Trophoblast cell (in vitro differentiated cells and primary cell): ENCODE results near the gene ANKMY1.

Experiments used
- DNase-seq, 2 donors: peaks; one replicate each; pipeline ENCODE4 v3.0.0-alpha.2; 2016
- H2AFZ ChIP-seq: 2 replicates; pipeline ENCODE4 v1.6.1; 2013; ENCODE audit warnings: low read length, moderate library complexity, mild to moderate bottlenecking; ENCODE audit not compliant: insufficient read depth, poor library complexity
- H2AK5ac ChIP-seq: 2 replicates; pipeline ENCODE4 v1.6.1; 2013; ENCODE audit warnings: mild to moderate bottlenecking, low read length
- H2BK120ac ChIP-seq: 2 replicates; pipeline ENCODE4 v1.6.1; 2013; ENCODE audit warnings: low read length, mild to moderate bottlenecking, moderate library complexity; ENCODE audit not compliant: insufficient read depth, poor library complexity
- H2BK12ac ChIP-seq: 2 replicates; pipeline ENCODE4 v1.6.1; 2013; ENCODE audit warnings: mild to moderate bottlenecking, low read length, moderate library complexity
- H2BK5ac ChIP-seq: 2 replicates; pipeline ENCODE4 v1.6.1; 2013; ENCODE audit warnings: low read length, low read depth, moderate library complexity, mild to moderate bottlenecking; ENCODE audit not compliant: poor library complexity
- H3K14ac ChIP-seq: 2 replicates; pipeline ENCODE4 v1.6.1; 2013; ENCODE audit warnings: mild to moderate bottlenecking, low read length
- H3K18ac ChIP-seq: 2 replicates; pipeline ENCODE4 v1.6.1; 2013; ENCODE audit warnings: mild to moderate bottlenecking, low read length
- H3K23ac ChIP-seq: 2 replicates; pipeline ENCODE4 v1.6.1; 2013; ENCODE audit warnings: low read length
- H3K27ac ChIP-seq: 2 replicates; pipeline ENCODE4 v1.5.1; 2013; ENCODE audit warnings: low read depth, mild to moderate bottlenecking, inconsistent platforms, low read length, moderate library complexity
- H3K27me3 ChIP-seq: 2 replicates; pipeline ENCODE4 v1.6.1; 2013; ENCODE audit warnings: inconsistent platforms, mild to moderate bottlenecking, low read length, moderate library complexity; ENCODE audit not compliant: insufficient read depth
- H3K36me3 ChIP-seq, 2 experiments: 1 replicate in 1 of 2; 2 replicates in 1 of 2; pipeline ENCODE4 v1.6.1; 2013; ENCODE audit warnings: low read length in 2 of 2, mild to moderate bottlenecking in 2 of 2, moderate library complexity in 1 of 2; ENCODE audit not compliant: insufficient read depth in 2 of 2, control insufficient read depth in 1 of 2
- H3K4ac ChIP-seq: 2 replicates; pipeline ENCODE4 v1.6.1; 2013; ENCODE audit warnings: low read depth, mild to moderate bottlenecking, low read length, moderate library complexity
- H3K4me1 ChIP-seq, 2 experiments: 1 replicate in 1 of 2; 2 replicates in 1 of 2; pipeline ENCODE4 v1.6.1; 2013; ENCODE audit warnings: low read length in 2 of 2, mild to moderate bottlenecking in 2 of 2, moderate library complexity in 1 of 2; ENCODE audit not compliant: insufficient read depth in 2 of 2, control insufficient read depth in 1 of 2
- H3K4me2 ChIP-seq: 2 replicates; pipeline ENCODE4 v1.6.1; 2013; ENCODE audit warnings: inconsistent platforms, mild to moderate bottlenecking, low read length, moderate library complexity
- H3K4me3 ChIP-seq: 2 replicates; pipeline ENCODE4 v1.5.1; 2013; ENCODE audit warnings: mild to moderate bottlenecking, low read depth, low read length, inconsistent platforms
- H3K79me1 ChIP-seq: one replicate; pipeline ENCODE4 v1.6.1; 2013; ENCODE audit warnings: low read length
- H3K79me2 ChIP-seq: 2 replicates; pipeline ENCODE4 v1.6.1; 2013; ENCODE audit warnings: low read length, mild to moderate bottlenecking; ENCODE audit not compliant: control insufficient read depth, insufficient read depth, poor library complexity
- H3K9ac ChIP-seq: 2 replicates; pipeline ENCODE4 v1.6.1; 2013; ENCODE audit warnings: mild to moderate bottlenecking, low read length
- H3K9me3 ChIP-seq: 2 replicates; pipeline ENCODE4 v1.6.1; 2013; ENCODE audit warnings: low read depth, mild to moderate bottlenecking, control low read depth, inconsistent platforms, low read length; ENCODE audit not compliant: insufficient read depth
- H4K12ac ChIP-seq: 2 replicates; pipeline ENCODE4 v1.6.1; 2013; ENCODE audit warnings: low read depth, mild to moderate bottlenecking, low read length, moderate library complexity
- H4K8ac ChIP-seq: 2 replicates; pipeline ENCODE4 v1.6.1; 2013; ENCODE audit warnings: low read depth, mild to moderate bottlenecking, low read length, moderate library complexity
- H4K91ac ChIP-seq: one replicate; pipeline ENCODE4 v1.6.1; 2013; ENCODE audit warnings: low read depth, mild to moderate bottlenecking, low read length, moderate library complexity
- WGBS: extraction: QIAGEN DNeasy Blood & Tissue Kit; methylation state at CpG from one replicate; pipeline ENCODE4 v1.1.7; 2013; ENCODE audit warnings: missing lambda C conversion rate; ENCODE audit not compliant: insufficient read length, insufficient coverage; ENCODE audit errors: extremely low coverage; 5-methylcytosine and 5-hydroxymethylcytosine counted together

ANKMY1 gene

GRCh38 chr2:240432820-240433801 is 124.7 kb downstream of the ANKMY1 start:
- Histone ChIP-seq H3K4ac (no peak overlapping the region), H3K36me3 (no peaks in the 10 kb centered on the region), H4K91ac (peak overlapping the region; percentile 22), H3K4me2 (no peak overlapping the region), H3K4me3 (no peak overlapping the region), H2BK12ac (no peak overlapping the region), H3K18ac (no peak overlapping the region), H3K79me1 (peaks cover 12% of the 10 kb centered on the region), H3K23ac (no peak overlapping the region), H4K12ac (no peak overlapping the region), H2AK5ac (no peak overlapping the region), H3K79me2 (peaks cover 5% of the 10 kb centered on the region), H3K27me3 (peaks cover 13% of the 10 kb centered on the region), H2BK120ac (no peak overlapping the region), H4K8ac (no peak overlapping the region), H3K9me3 (peaks cover 3% of the 10 kb centered on the region), H2BK5ac (no peak overlapping the region), H3K4me1 (peaks cover 10 to 21% of the 10 kb centered on the region in 2 experiments), H3K27ac (no peak overlapping the region), H3K9ac (no peak overlapping the region), H2AFZ (no peak overlapping the region), H3K14ac (no peak overlapping the region)
- WGBS = no CpG with 5 or more reads among the region's 34 CpGs
- no peak for DNase-seq

- Histone ChIP-seq H3K4me3 (no peak overlapping the region), H4K8ac (no peak overlapping the region), H3K18ac (no peak overlapping the region), H3K4ac (no peak overlapping the region), H2BK12ac (no peak overlapping the region), H2AK5ac (no peak overlapping the region), H2BK5ac (no peak overlapping the region), H3K4me2 (no peak overlapping the region), H3K4me1 (peaks cover 10 to 21% of the 10 kb centered on the region in 2 experiments), H3K14ac (no peak overlapping the region), H3K23ac (no peak overlapping the region), H3K79me2 (peaks cover 5% of the 10 kb centered on the region), H3K79me1 (peaks cover 12% of the 10 kb centered on the region), H3K27ac (no peak overlapping the region), H2BK120ac (no peak overlapping the region), H3K27me3 (peaks cover 12% of the 10 kb centered on the region), H3K9ac (no peak overlapping the region), H3K9me3 (peaks cover 3% of the 10 kb centered on the region), H3K36me3 (no peaks in the 10 kb centered on the region), H4K12ac (no peak overlapping the region), H4K91ac (no peak overlapping the region), H2AFZ (no peak overlapping the region)
- WGBS = no CpG with 5 or more reads among the region's 9 CpGs
- no peak for DNase-seq
Observed at GRCh38 chr2:240432430-240432819, 125.4 kb downstream of the ANKMY1 start.

GRCh38 chr2:240431661-240432424 is 125.9 kb downstream of the ANKMY1 start:
- H3K4ac ChIP-seq = no peak overlapping the region
- no peak overlapping the region for H3K23ac ChIP-seq
- H2AK5ac ChIP-seq = no peak overlapping the region
- no peak overlapping the region for H2BK12ac ChIP-seq
- no peak overlapping the region for H3K18ac ChIP-seq
- peaks cover 4% of the 10 kb centered on the region for H3K79me2 ChIP-seq
- peaks cover 12% of the 10 kb centered on the region for H3K79me1 ChIP-seq
- H3K9ac ChIP-seq = no peak overlapping the region
- no peak for DNase-seq
- no peak overlapping the region for H4K8ac ChIP-seq
- no CpG with 5 or more reads among the region's 12 CpGs for WGBS
- no peak overlapping the region for H4K12ac ChIP-seq
- peaks cover 2% of the 10 kb centered on the region for H3K9me3 ChIP-seq
- no peak overlapping the region for H2BK120ac ChIP-seq
- H3K27me3 ChIP-seq = peaks cover 7% of the 10 kb centered on the region
- no peak overlapping the region for H2AFZ ChIP-seq
- no peaks in the 10 kb centered on the region for H3K36me3 ChIP-seq
- no peak overlapping the region for H4K91ac ChIP-seq
- no peak overlapping the region for H3K27ac ChIP-seq
- H3K4me2 ChIP-seq = no peak overlapping the region
- H2BK5ac ChIP-seq = no peak overlapping the region
- peaks cover 7 to 18% of the 10 kb centered on the region in 2 experiments for H3K4me1 ChIP-seq
- H3K14ac ChIP-seq = no peak overlapping the region
- H3K4me3 ChIP-seq = no peak overlapping the region

- no peak overlapping the region for H3K4ac ChIP-seq
- no peak overlapping the region for H4K91ac ChIP-seq
- no peak overlapping the region for H3K4me2 ChIP-seq
- peaks cover 9% of the 10 kb centered on the region for H3K79me1 ChIP-seq
- H3K9ac ChIP-seq = no peak overlapping the region
- no peak overlapping the region for H3K27ac ChIP-seq
- H4K12ac ChIP-seq = no peak overlapping the region
- H3K18ac ChIP-seq = no peak overlapping the region
- no peak overlapping the region for H4K8ac ChIP-seq
- no peak overlapping the region for H3K4me3 ChIP-seq
- no peaks in the 10 kb centered on the region for H3K36me3 ChIP-seq
- H2BK5ac ChIP-seq = no peak overlapping the region
- no peak overlapping the region for H3K23ac ChIP-seq
- H3K9me3 ChIP-seq = no peaks in the 10 kb centered on the region
- DNase-seq = no peak
- no peak overlapping the region for H2AK5ac ChIP-seq
- no peak overlapping the region for H2AFZ ChIP-seq
- peaks cover under 1% of the 10 kb centered on the region for H3K27me3 ChIP-seq
- H3K4me1 ChIP-seq = peaks cover 3 to 13% of the 10 kb centered on the region in 2 experiments
- no peak overlapping the region for H2BK120ac ChIP-seq
- peaks cover 2% of the 10 kb centered on the region for H3K79me2 ChIP-seq
- no peak overlapping the region for H3K14ac ChIP-seq
- no peak overlapping the region for H2BK12ac ChIP-seq
- no CpG with 5 or more reads among the region's 3 CpGs for WGBS
Observed at GRCh38 chr2:240431271-240431660, 126.5 kb downstream of the ANKMY1 start.
